Pons (tissue), 1 donor: Measurements from ENCODE around the gene SOHLH2.

Experiments used
- DNase-seq: peaks from one replicate; pipeline ENCODE4 v3.0.0-alpha.2; 2016; ENCODE audit warnings: low spot score

The SOHLH2 gene

GRCh38 chr13:36214163-36214921 lies at the start of gene SOHLH2:
SOHLH2 (minus strand) TSS chr13:36214556; CDS start chr13:36214526, 30 bp downstream.
- no peak for DNase-seq

DNA sequence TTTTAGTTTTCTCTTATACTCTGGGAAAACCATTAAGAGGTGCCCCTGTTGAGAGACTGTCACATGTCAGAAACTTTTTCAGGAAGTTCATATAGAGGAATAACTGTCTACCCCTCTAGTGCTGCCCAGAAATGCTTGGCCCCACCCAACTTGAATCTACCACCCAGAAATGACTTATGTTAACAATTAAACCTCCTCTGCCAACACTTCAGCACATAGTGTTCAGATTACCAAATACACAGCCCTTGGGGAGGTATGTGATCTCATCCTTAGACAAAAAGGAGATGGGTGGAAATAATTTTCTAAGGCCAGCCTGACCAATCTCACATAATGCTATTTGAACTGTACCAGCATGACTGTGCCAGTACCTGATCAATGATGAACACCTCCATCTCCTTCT lies 47.6 kb upstream of the SOHLH2 start:
- DNase-seq, result no peak

DNA sequence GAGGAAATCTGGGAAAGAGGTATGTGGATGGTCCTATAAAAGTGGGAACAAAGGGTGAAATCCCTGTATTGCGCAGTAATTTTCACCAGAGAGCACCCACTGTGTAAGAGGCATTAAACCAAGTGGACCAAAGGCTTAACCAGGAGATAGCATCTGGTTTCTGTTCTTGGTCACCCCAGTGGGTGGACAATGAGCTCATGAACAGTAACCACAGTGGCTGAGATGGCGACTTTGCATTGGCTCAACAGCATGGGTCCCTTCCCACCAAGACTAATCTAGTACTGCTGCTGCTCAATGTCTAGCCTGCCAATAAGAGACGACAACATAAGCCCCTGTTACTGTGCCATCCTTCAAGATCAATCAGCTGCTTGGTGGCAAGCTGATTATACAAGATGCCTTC lies 46.7 kb upstream of the SOHLH2 start:
- DNase-seq, result no peak

GRCh38 chr13:36259361-36260137 lies 45.2 kb upstream of the SOHLH2 start:
- no peak for DNase-seq

- no peak for DNase-seq
Measured at GRCh38 chr13:36258831-36259230, 44.5 kb upstream of the SOHLH2 start.

GRCh38 chr13:36251526-36251925 lies 37.2 kb upstream of the SOHLH2 start:
- DNase-seq, result no peak

DNA sequence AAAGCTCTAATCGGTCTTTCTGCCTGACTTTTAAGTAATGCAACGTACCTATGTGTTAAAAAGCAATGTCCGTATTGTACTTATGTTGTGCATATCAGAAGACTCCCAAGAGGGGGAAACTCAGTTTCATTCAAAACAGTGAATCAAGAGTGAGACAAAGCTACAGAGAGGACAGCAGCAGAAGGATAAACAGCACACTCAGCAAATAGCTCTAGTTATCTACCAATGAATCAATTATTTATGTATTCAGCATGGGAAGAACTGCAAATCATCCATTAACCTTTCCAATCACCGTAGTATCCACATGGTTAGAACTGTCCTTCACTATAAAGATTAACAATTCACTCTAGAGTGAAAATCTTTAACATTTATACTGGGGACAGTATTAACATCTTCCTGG lies 36.7 kb upstream of the SOHLH2 start:
- DNase-seq, result no peak

- DNase-seq, result no peak
Measured at GRCh38 chr13:36248700-36249099, 34.3 kb upstream of the SOHLH2 start.

- DNase-seq, result no peak
Measured at GRCh38 chr13:36244990-36245389, 30.6 kb upstream of the SOHLH2 start.

DNA sequence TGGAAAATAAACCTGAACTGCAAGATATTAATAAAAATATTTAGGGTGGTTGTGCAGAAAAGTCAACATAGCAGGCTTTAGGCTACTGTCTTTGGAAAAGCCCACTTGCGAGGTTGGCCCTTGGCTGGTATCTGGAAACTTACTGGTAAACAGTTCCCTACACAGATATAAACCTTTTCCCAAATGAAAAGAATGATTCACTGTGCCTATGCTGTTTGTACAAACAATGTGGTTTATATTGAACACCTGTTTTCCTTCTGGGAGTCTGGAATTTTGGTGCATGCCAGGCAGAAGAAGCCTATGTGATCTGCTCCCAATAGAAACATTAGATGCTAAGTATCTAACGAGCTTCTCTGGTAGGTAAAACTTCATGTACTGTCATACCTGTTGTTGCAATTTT lies 29.7 kb upstream of the SOHLH2 start:
- DNase-seq, result no peak

DNA sequence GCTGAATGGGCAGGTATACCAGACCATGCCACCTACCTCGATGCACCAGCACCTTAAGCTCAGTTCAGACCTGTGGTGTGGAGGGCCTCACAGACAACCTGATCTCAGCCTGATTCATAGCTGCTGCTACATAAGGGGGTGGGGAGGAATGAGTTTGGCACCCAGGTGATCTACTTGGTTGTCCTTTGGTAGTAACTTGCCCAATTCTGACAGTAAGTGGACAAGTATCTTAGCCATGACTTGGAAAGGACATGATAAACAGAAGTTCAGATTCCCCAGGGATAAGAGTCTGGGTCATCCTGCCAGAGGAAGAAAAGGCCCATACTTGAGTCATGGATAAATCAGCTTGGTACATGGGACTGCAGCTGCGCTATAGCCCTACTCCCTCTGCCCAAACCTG lies 28.4 kb upstream of the SOHLH2 start:
- no peak for DNase-seq

DNA sequence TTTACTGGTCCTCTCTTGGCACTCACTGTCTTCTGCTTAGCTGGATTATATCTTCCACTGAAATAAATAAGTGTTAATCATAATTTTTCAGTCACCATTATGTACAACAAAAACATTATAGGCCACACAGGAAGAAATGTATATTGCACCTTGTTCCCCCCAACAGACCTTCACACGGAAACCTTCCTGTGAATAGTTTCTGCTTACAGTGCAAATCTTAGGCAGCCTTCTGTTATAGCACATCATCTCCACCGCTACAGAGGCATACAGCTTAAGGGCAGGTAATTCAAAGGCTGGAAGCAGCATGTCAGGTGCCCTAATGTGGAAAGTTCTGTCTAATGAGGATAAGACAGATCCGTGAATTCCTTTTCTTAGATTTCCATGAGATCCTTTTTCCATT lies 16.9 kb upstream of the SOHLH2 start:
- no peak for DNase-seq

DNA sequence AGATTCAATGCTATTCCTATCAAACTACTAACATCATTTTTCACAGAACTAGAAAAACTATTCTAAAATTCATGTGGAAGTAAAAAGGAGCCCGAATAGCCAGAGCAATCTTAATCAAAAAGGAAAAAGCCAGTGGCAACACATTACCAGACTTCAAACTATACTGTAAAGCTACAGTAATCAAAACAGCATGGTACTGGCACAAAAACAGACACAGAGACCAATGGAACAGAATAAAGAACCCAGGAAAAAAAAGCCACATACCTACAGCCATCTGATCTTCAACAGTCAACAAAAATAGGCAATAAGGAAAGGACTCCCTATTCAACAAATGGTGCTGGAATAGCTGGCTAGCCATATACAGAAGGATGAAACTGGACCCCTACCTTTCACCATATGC lies 10.4 kb upstream of the SOHLH2 start:
- no peak for DNase-seq

DNA sequence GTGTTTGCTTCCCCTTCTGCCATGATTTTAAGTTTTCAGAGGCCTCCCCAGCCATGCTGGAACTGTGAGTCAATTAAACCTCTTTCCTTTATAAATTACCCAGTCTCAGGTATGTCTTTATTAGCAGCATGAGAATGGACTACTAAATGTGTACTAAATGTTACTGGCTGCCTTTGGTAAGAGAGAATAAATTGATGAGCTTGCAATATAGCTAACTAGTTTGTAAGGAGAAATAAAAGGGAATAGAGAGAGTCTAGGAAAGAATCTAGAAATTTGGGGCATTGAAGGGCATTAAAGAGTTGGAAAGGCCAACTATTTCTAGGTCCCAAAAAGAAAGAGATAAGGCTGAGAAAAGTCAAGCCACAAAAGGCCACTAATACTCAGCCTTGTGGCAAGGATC lies 5.5 kb upstream of the SOHLH2 start:
- DNase-seq, result no peak

GRCh38 chr13:36217456-36217855 lies 3.1 kb upstream of the SOHLH2 start:
- DNase-seq, result no peak

GRCh38 chr13:36212789-36213188 lies 1.6 kb downstream of the SOHLH2 start:
- no peak for DNase-seq

GRCh38 chr13:36211567-36211966 lies 2.8 kb downstream of the SOHLH2 start:
- DNase-seq, result no peak

- DNase-seq, result no peak
Measured at GRCh38 chr13:36210738-36211137, 3.6 kb downstream of the SOHLH2 start.

DNA sequence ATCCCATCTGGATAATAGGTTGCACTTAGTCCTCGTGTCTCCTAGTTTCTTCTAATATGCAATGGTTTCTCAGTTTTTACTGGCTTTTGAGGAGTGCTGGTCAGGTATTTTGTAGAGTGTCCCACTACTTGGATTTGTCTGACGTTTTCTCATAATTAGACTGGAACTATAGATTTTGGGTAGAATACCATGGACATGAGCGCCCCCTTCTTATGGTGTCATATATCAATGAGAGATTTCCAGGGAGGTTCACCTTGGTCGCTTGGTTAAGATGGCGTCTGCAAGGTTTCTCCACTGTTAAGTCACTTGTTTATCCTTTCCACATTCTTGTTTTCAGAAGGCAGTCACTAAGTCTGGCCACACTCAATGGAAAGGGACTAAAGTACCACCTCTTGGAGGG lies 6.7 kb downstream of the SOHLH2 start:
- no peak for DNase-seq

- DNase-seq, result no peak
Measured at GRCh38 chr13:36193151-36193855, 21.1 kb downstream of the SOHLH2 start.

DNA sequence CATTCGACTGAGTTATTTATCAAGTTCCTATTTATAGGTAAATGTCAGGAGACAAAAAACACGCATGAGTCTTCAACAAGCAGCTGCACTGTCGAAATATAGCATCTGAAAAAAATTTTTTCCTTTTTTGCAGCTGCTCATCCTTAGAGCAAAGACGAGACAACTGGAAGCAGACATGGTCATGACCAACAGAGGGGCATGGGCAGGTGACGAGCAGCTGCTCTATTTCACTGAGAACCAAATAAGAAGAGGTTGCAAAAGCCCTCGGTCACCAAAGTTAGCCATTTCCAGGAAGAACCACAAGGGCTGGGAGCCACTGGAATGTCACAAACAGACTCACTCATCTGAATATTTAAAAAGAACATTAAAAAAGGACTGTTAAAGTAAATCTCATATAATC lies 22.2 kb downstream of the SOHLH2 start:
- DNase-seq, result no peak

DNA sequence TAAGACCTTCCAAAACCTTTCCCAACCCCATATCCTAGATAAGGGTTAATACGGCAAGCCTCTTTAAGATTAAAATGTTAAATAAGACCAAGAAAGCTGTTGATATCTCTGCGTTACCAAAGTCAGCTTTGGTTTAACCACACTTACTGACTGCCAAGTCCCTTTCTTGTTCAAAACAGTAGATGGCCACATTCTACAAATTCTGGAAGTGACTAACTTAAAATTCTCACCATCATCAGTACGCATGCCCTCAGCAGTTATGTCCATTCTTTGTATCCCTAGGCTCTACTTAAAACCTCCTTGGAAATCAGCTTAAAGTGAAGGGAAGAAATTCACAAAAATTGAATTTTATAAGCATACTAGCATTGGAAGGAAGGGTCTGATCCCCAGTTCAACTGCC lies 23.6 kb downstream of the SOHLH2 start:
- DNase-seq, result no peak

DNA sequence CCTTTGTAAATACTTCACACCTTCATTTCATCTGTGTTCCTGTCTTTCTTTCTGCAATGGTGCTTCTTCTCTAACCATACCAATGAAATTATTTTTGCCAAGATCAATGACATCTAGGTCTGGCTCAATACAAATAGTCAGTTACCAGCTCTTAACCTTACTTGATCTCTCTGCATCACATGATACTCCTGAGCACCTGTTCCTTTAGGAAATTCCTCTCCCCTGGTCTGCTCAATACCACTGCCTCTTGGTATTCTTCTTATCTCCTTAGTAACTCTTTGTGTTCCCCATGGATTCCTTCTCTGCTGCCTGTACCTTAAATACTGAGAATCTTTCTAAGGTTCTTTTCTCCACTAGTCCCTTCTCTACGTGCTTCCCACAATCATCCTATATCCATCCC lies 25.9 kb downstream of the SOHLH2 start:
- no peak for DNase-seq
